ENCODE results near the gene COX6A1.
A peak's percentile ranks its signal among the peaks of the same experiment; 100 is the strongest.

The COX6A1 gene

GRCh38 chr12:120437735-120438494 lies at the start of gene COX6A1:
Gene COX6A1 (plus strand): TSS chr12:120438113. CDS start chr12:120438127, 14 bp downstream.
- DNase-seq (ENCODE audit: low read depth, low spot score): peak; percentile 82

- DNase-seq (ENCODE audit: low read depth, low spot score): no peak
Observed at GRCh38 chr12:120388691-120389481, 49.0 kb upstream of the COX6A1 start.

DNA sequence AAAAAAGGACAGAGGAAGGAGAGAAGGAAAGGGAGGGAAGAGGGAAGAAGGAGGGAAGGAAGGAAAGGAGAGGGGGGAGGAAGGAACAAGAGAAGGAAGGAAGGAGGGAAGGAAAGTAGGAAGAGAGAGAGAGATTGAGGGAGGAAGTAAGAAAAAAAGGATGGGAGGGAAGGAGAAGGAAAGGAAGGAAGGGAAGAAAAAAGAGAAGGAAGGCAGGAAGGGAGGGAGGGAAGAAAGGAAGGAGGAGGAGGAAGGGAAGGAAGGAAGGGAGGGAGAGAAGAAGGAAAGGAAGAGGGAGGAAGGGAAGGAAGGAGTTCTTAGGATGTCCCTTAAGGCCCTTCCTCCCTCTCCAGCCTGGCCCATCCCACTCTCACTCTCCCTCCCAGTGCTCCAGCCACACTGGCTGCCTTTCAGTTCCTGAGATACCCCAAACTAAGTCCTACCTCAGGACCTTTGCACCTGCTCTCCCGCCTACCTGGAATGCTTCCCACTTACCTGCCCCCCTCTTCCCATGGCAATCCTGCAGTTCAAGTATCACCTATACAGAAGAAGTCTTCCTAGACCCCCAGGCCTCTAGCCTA lies 47.3 kb upstream of the COX6A1 start:
- no peak for DNase-seq (ENCODE audit: low read depth, low spot score)

DNA sequence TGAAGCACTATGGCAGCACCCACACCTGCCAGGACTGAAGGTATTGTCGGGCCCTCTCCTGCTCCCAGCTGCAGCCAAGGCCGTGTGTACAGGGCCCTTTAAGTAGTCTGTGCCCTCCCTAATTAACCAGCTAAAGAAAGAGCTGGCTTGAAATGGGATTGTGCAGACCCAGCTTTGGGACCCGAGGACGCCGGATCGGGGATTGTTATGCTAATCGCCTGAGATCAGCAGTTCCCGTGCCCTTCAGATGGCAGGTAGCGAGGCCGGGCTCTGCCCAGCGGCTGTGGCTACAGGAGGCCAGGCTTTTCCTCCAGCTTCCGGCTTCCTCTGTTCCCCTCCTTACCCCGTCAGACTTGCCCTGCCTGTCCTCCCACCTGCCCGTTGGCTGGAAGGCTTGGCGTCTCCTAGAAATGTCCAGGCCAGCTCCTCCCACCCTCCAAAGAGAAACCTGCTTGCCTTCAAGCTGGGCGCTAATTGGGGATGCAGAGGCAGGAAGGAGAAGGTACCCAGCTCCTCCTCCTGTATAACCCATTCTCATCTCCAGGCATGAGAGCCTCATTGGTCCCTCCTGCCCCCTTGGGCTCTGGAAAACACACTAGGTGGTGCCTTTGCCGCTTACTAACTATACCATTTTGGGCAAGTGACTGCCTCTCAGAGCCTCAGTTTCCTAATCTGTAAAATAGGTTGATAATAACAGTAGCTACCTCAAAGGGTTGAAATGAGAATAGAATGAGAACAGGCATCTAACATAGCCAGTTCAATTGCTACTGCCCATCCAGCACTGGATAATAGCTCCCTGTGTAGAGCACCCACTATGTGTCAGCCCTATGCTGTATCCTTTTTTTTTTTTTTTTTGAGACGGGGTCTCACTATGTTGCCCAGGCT lies 43.2 kb upstream of the COX6A1 start:
- no peak for DNase-seq (ENCODE audit: low read depth, low spot score)

- no peak for DNase-seq (ENCODE audit: low read depth, low spot score)
Observed at GRCh38 chr12:120397824-120398540, 39.9 kb upstream of the COX6A1 start.

- DNase-seq (ENCODE audit: low read depth, low spot score): no peak
Observed at GRCh38 chr12:120399531-120399930, 38.4 kb upstream of the COX6A1 start.

- no peak for DNase-seq (ENCODE audit: low read depth, low spot score)
Observed at GRCh38 chr12:120402217-120402616, 35.7 kb upstream of the COX6A1 start.

DNA sequence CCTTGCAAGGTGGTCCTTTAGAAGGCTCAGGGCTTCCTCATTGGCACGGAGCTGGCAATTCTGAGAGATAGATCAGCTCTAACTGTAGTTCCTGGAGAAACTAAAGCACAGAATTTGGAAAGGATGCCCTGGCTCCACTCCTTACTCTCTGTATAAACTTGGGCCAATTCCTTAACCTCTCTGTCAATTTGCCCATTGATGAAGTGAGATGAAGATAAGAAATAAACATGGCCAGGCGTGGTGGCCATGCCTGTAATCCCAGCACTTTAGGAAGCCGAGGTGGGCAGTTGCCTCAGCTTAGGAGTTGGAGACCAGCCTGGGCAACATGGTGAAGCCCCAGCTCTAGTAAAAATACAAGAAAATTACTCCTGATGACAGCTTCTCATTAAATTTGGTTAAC lies 34.0 kb upstream of the COX6A1 start:
- no peak for DNase-seq (ENCODE audit: low read depth, low spot score)

DNA sequence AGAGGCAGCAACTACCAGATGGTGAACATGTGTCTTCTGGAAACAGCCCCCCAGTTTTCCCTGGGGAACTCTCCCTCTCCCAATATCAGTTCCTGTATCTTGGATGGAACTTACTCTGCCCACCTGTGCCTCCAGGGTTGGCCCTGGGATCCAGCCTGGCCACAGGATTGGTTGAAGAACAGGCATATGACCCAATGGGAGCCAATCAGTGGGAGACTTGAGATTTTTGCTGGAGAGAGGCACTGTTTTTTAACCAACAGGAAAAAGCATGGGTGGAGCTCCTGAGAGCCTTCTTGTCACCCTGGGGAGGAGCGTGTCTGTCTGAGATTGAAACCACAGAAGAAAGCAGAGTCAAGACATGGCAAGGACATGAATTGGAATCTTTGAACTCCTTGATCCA lies 33.6 kb upstream of the COX6A1 start:
- no peak for DNase-seq (ENCODE audit: low read depth, low spot score)

GRCh38 chr12:120406069-120406468 lies 31.8 kb upstream of the COX6A1 start:
- no peak for DNase-seq (ENCODE audit: low read depth, low spot score)

- DNase-seq (ENCODE audit: low read depth, low spot score): no peak
Observed at GRCh38 chr12:120406553-120406952, 31.4 kb upstream of the COX6A1 start.

DNA sequence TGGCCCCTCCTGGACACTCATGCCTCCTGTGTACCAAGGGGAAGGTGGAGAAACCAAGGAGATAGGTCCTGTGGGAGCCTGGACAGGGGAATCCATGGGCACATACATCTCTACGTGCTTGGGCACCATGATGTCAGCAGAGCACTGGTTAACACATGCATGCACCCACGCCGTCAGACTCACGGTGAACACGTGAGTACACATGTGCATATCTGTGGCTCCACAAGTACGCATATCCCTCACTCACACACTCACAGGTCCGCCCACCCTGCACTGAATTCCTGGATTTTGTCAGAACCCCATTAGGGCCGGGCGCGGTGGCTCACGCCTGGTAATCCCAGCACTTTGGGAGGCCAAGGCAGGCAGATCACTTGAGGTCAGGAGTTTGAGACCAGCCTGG lies 29.1 kb upstream of the COX6A1 start:
- no peak for DNase-seq (ENCODE audit: low read depth, low spot score)

DNA sequence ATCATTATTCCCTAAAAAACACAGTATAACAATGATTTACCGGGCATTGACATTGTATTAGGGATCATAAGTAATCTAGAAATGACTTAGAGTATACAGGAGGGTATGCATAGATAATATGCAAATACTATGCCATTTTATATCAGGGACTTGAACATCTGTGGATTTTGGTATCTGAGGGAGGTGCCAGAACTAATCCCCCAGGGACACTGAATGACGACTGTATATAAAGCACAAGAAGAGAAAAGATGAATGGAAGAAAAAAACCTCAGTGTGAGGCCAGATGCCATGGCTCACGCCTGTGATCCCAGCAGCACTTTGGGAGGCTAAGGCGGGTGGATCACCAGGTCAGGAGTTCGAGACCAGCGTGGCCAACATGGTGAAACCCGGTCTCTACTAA lies 25.5 kb upstream of the COX6A1 start:
- DNase-seq (ENCODE audit: low read depth, low spot score): no peak

GRCh38 chr12:120413901-120414695 lies 23.8 kb upstream of the COX6A1 start:
- DNase-seq (ENCODE audit: low read depth, low spot score): no peak

DNA sequence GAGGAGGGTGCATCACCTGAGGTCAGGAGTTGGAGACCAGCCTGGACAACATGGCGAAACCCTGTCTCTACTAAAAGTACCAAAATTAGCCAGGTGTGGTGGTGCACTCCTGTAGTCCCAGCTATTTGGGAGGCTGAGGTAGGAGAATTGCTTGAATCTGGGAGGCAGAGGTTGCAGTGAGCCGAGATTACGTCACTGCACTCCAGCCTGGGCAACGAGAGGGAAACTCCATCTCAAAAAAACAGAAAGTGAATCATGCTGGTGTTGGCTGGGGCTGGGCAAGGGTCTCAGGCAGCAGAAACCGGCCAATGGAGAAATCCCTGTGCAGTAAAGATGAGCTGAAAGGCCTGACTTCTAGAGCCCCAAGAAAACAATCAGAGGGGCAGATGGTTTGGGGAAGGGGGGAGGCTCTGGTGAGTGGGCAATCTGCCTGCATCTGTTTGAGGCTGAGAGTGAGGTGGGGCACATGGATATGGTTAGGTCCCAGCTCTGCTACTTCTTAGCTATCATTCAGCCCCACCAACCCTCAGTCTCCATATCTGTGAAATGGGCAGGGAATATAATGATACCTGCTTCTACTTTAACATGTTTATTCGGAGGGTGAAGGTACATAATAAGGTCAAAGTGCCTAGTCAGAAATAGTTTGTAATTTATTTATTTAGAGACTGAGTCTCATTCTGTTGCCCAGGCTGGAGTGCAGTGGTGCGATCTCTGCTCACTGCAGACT lies 21.3 kb upstream of the COX6A1 start:
- no peak for DNase-seq (ENCODE audit: low read depth, low spot score)

DNA sequence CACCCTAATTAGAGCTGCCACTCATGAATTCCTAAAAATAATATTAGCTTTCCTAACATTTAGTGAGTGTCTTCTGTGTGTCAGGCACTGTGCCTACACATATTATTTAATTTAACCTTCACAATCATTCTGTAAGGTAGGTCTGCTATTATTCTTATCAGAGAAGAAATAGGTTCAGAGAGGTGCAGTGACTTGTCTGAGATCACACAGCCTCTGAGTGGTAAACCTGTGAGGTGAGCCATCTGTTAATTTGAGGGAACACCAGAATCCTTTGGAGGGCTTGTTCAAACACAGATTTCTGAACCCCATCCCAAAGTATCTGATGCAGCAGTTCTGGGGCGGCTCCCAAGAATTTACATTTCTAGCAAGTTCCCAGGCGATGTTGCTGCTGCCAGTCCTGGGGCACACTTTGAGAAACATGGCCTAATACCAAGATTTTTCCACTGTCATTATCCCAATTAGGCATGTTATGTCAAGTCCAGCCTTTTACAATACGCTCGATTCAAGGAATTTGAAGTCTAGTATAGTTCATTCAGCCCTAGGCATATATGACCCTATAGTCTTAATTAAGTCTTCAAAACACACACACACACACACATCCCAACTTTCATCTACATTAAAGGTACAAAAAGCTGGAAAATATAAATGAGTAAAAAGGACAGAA lies 19.9 kb upstream of the COX6A1 start:
- DNase-seq (ENCODE audit: low read depth, low spot score): no peak

DNA sequence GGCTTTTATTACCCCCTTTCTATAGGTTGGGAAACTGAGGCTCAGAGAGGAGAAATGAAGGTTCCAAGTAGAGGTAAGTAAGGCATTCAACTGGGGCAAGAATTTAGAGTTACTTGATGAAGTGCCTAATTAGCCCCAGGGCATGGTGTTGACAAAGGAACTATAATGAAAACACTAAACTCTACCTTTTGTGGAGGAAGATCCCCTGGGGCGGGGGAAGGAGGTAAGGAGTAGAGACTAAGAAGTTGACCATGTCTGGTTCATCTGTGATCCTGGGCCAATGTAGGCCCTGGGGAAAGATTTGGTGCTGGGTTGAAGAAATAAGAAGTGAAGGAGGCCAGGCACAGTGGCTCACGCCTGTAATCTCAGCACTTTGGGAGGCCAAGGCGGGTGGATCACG lies 16.2 kb upstream of the COX6A1 start:
- DNase-seq (ENCODE audit: low read depth, low spot score): no peak

GRCh38 chr12:120422892-120423456 lies 14.9 kb upstream of the COX6A1 start:
- no peak for DNase-seq (ENCODE audit: low read depth, low spot score)

- no peak for DNase-seq (ENCODE audit: low read depth, low spot score)
Observed at GRCh38 chr12:120425797-120426196, 12.1 kb upstream of the COX6A1 start.

Measured in brain pericyte (primary cell).